Measurements from ENCODE around the gene OR2C1.

GRCh38 chr16:3400446-3400778, 44.7 kb downstream of the OR2C1 start:
- no peak for TF ChIP-seq POLR2A (IDR thresholded peaks at IDR 0.05)
- TF ChIP-seq CTCF (IDR thresholded peaks at IDR 0.05): no peak

Measured in right lobe of liver (tissue), 4 donors.